ENCODE results near the gene HIF3A. TPM values are rescaled to one million over a fixed set of nuclear protein-coding genes. Genes with fewer than 3 reads are reported as not detected.

Gene HIF3A
- total RNA-seq, 4 donors from 2014 or later, result 3.8 to 52.8 (median 6.2) TPM

DNA sequence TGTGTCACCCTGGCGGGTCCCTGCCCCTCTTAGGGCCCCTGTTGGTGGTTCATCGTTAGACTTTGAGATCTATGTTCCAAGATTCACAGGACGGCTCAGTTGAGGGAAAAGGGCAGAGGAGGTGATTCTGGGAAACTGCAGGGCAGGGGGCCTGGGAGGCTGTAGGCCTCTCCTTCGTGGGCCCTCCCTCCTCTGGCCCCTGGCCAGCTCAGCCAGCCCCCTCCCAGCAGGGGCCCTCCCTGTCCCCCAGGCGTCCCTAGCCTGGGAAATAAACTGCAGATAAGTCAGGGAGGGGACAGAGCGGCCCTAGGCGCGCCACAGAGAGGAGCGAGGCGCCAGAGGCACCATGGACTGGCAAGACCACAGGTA, 6.5 kb downstream of the HIF3A start:
- peak overlapping the region in 3 of 4 donors; percentile 4 to 40 (median 5) for H3K4me3 ChIP-seq
- intact Hi-C loops (cut with DNase I), result no loop called here
- H3K9me3 ChIP-seq, result peaks cover 0 to 5% (median 0%) of the 10 kb centered on the region in 3 donors
- H3K27ac ChIP-seq, result peak overlapping the region; percentile 46 to 95 (median 88)
- H3K36me3 ChIP-seq, result peaks cover 0 to 51% (median under 1%) of the 10 kb centered on the region in 3 donors
- H3K27me3 ChIP-seq, result peaks cover 0 to 2% (median 0%) of the 10 kb centered on the region in 4 donors
- H3K4me1 ChIP-seq, result peaks cover 25 to 66% (median 41%) of the 10 kb centered on the region in 3 donors
- TF ChIP-seq POLR2A (IDR thresholded peaks at IDR 0.05), result no peak
- TF ChIP-seq, protein P1, sequence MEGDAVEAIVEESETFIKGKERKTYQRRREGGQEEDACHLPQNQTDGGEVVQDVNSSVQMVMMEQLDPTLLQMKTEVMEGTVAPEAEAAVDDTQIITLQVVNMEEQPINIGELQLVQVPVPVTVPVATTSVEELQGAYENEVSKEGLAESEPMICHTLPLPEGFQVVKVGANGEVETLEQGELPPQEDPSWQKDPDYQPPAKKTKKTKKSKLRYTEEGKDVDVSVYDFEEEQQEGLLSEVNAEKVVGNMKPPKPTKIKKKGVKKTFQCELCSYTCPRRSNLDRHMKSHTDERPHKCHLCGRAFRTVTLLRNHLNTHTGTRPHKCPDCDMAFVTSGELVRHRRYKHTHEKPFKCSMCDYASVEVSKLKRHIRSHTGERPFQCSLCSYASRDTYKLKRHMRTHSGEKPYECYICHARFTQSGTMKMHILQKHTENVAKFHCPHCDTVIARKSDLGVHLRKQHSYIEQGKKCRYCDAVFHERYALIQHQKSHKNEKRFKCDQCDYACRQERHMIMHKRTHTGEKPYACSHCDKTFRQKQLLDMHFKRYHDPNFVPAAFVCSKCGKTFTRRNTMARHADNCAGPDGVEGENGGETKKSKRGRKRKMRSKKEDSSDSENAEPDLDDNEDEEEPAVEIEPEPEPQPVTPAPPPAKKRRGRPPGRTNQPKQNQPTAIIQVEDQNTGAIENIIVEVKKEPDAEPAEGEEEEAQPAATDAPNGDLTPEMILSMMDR (IDR thresholded peaks at IDR 0.05), result no peak
- no peak for DNase-seq
- WGBS, 2 donors, result 67 to 87% methylated on average over 3 of the region's 10 CpGs

DNA sequence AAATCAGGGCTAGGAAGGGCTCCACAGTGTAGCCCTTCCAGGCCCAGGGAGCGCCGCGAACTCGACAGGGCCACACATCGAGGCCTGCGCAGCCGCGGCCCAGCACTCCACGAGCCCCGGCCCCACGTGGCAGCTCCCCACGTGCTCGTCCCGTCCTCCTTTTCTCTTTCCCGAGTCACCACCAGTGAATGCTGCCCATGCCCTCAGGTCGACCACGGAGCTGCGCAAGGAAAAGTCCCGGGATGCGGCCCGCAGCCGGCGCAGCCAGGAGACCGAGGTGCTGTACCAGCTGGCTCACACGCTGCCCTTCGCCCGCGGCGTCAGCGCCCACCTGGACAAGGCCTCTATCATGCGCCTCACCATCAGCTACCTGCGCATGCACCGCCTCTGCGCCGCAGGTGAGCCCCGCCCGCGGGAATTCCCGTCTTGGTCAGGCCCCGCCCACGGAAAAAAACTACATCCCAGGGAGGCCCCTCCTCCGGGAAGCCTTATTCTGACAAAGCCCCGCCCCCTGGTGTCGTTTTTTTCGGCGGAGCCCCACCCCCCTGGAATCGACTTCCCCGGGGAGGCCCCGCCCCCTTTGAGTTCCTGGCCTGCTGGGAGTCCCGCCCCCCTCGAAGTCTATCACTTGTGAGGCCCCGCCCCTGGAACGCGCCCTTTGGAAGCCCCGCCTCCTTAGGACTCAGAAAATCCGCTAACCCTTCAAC, 7.0 kb downstream of the HIF3A start:
- intact Hi-C loops (cut with DNase I), result no loop called here
- Histone ChIP-seq H3K36me3 (peaks cover 5 to 57% (median 6%) of the 10 kb centered on the region in 3 donors), H3K27me3 (no peaks in the 10 kb centered on the region), H3K27ac (peak overlapping the region; percentile 46 to 95 (median 88)), H3K4me1 (peaks cover 19 to 60% (median 35%) of the 10 kb centered on the region in 3 donors), H3K4me3 (peak overlapping the region in 3 of 4 donors; percentile 4 to 40 (median 5)), H3K9me3 (peaks cover 0 to 5% (median 0%) of the 10 kb centered on the region in 3 donors)
- no peak for DNase-seq
- TF ChIP-seq, protein P1 (IDR thresholded peaks at IDR 0.05), result no peak
- no peak for TF ChIP-seq POLR2A (IDR thresholded peaks at IDR 0.05)
- 39 to 66% methylated on average over 27 to 34 of the region's 56 CpGs for WGBS, 2 donors

DNA sequence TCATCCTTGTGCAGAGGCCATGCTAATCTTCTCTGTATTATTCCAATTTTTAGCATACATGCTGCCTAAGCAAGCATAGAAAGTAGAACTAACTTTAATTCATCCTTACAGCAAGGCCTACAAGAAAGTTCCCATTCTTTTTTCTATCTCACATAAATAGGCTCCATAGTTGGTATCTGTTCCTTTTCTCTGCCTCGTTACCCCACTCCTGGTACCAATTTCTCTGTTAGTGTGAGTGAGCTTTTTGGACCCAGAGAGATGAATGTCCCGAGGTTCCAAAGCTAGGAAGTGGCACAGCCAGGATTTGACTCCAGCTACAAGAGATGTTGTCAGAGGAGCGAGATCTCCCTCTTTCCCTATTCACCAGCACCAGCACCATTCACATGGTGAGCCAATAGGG, 9.7 kb downstream of the HIF3A start:
- no peak for DNase-seq
- 77 to 89% methylated on average over 3 of the region's 3 CpGs for WGBS, 2 donors
- no peak overlapping the region for H3K27ac ChIP-seq
- peaks cover 5 to 83% (median 6%) of the 10 kb centered on the region in 3 donors for H3K36me3 ChIP-seq
- H3K4me3 ChIP-seq, result no peak overlapping the region
- H3K27me3 ChIP-seq, result no peaks in the 10 kb centered on the region
- intact Hi-C loops (cut with DNase I), result no loop called here
- TF ChIP-seq POLR2A (IDR thresholded peaks at IDR 0.05), result no peak
- TF ChIP-seq, protein P1 (IDR thresholded peaks at IDR 0.05), result no peak
- peaks cover 0 to 5% (median 0%) of the 10 kb centered on the region in 3 donors for H3K9me3 ChIP-seq
- peaks cover 8 to 34% (median 12%) of the 10 kb centered on the region in 3 donors for H3K4me1 ChIP-seq

DNA sequence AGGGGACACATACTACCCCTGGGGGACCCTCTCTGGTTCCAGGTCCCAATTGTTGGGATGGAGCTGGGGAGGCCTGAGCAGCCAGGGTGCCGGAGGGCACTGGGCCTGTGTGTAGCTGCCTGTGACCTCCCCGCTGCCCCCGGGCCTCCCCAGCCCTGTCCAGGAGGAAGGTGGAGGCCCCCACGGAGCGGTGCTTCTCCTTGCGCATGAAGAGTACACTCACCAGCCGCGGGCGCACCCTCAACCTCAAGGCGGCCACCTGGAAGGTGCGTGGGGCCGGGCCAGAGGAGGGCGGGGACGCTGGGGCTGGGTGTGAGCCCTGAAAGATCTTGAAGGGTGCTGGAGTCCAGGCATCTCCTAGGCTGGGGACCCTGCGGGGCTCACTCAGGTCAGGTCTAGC, 11.7 kb downstream of the HIF3A start:
- H3K27ac ChIP-seq, result peak overlapping the region in 1 of 4 donors; percentile 14

DNA sequence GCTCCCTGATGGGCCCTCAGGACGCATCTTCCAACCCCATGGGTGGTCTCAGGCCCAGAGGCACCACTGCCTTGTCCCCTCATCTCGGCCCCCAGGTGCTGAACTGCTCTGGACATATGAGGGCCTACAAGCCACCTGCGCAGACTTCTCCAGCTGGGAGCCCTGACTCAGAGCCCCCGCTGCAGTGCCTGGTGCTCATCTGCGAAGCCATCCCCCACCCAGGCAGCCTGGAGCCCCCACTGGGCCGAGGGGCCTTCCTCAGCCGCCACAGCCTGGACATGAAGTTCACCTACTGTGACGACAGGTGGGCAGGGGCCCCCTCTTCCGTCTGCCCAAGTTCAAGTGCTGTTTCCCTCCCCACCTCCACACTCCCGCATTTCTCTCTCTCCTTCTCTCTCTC, 12.2 kb downstream of the HIF3A start:
- WGBS, 2 donors, result 74 to 96% methylated on average over 3 to 7 of the region's 10 CpGs

More for the DNA sequence above, 11.7 kb downstream of the HIF3A start:
- no peak overlapping the region for H3K4me3 ChIP-seq
- no peaks in the 10 kb centered on the region for H3K27me3 ChIP-seq
- H3K36me3 ChIP-seq, result peaks cover 5 to 90% (median 6%) of the 10 kb centered on the region in 3 donors
- no CpG with 5 or more reads among the region's 15 CpGs for WGBS, 2 donors
- intact Hi-C loops (cut with DNase I), result no loop called here
- peaks cover 4 to 15% (median 5%) of the 10 kb centered on the region in 3 donors for H3K4me1 ChIP-seq
- no peak for DNase-seq
- TF ChIP-seq, protein P1 (IDR thresholded peaks at IDR 0.05), result no peak
- TF ChIP-seq POLR2A (IDR thresholded peaks at IDR 0.05), result no peak
- H3K9me3 ChIP-seq, result peaks cover 0 to 5% (median 0%) of the 10 kb centered on the region in 3 donors

More for the DNA sequence above, 12.2 kb downstream of the HIF3A start:
- no peak for DNase-seq
- TF ChIP-seq, protein P1 (IDR thresholded peaks at IDR 0.05), result no peak
- TF ChIP-seq POLR2A (IDR thresholded peaks at IDR 0.05), result no peak
- Histone ChIP-seq H3K9me3 (peaks cover 0 to 2% (median 0%) of the 10 kb centered on the region in 3 donors), H3K27ac (no peak overlapping the region), H3K27me3 (no peaks in the 10 kb centered on the region), H3K4me1 (peaks cover 0 to 14% (median 0%) of the 10 kb centered on the region in 3 donors), H3K4me3 (no peak overlapping the region), H3K36me3 (peaks cover 5 to 84% (median 6%) of the 10 kb centered on the region in 3 donors)
- intact Hi-C loops (cut with DNase I), result no loop called here

Data from esophagus squamous epithelium (tissue), 5 donors.